HG03175 (cell line): ENCODE data around the gene ZSCAN5C.
"Not testable (repeated sequence)": the region's sequence is repeated elsewhere in the genome, so short reads cannot be mapped to it uniquely, and the experiment has no call there.

Experiments used
- ATAC-seq: cut with Tn5 transposase; IDR thresholded peaks from one replicate; pipeline ENCODE4 v1.9.1; 2021; ENCODE audit warnings: mild to moderate bottlenecking, moderate library complexity; ENCODE audit not compliant: unreplicated experiment

The ZSCAN5C gene

GRCh38 chr19:56191711-56192110 is 10.4 kb upstream of the ZSCAN5C start:
- no peak for ATAC-seq

- ATAC-seq = no peak
These were observed 8.0 kb upstream of the ZSCAN5C start for GRCh38 chr19:56193981-56194640.

- ATAC-seq = not testable (repeated sequence)
These were observed 4.4 kb upstream of the ZSCAN5C start, which contains the start of gene ZSCAN5B for GRCh38 chr19:56197646-56198045. Gene ZSCAN5B, minus strand, starts transcription at chr19:56197783. Its CDS starts 4,731 bp downstream, at chr19:56193052.

GRCh38 chr19:56199687-56200086 is 2.4 kb upstream of the ZSCAN5C start:
- no peak for ATAC-seq

GRCh38 chr19:56207581-56207980 is 5.5 kb downstream of the ZSCAN5C start:
- ATAC-seq = not testable (repeated sequence)

GRCh38 chr19:56209091-56209490 is 7.0 kb downstream of the ZSCAN5C start:
- no peak for ATAC-seq

GRCh38 chr19:56210036-56210435 is 8.0 kb downstream of the ZSCAN5C start:
- ATAC-seq = not testable (repeated sequence)

GRCh38 chr19:56211718-56212117 is 9.6 kb downstream of the ZSCAN5C start:
- ATAC-seq = no peak

GRCh38 chr19:56217039-56217949 is 15.2 kb downstream of the ZSCAN5C start:
- ATAC-seq = no peak

- ATAC-seq = no peak
These were observed 16.9 kb downstream of the ZSCAN5C start for GRCh38 chr19:56218961-56219360.

GRCh38 chr19:56221442-56221841 is 19.4 kb downstream of the ZSCAN5C start:
- ATAC-seq = not testable (repeated sequence)

- no peak for ATAC-seq
These were observed 19.8 kb downstream of the ZSCAN5C start for GRCh38 chr19:56221851-56222250.

- no peak for ATAC-seq
These were observed 20.8 kb downstream of the ZSCAN5C start for GRCh38 chr19:56222901-56223300.

GRCh38 chr19:56223481-56223880 is 21.4 kb downstream of the ZSCAN5C start:
- ATAC-seq = no peak

GRCh38 chr19:56245121-56245740 is 43.2 kb downstream of the ZSCAN5C start:
- ATAC-seq = no peak

GRCh38 chr19:56245764-56246163 is 43.7 kb downstream of the ZSCAN5C start:
- ATAC-seq = not testable (repeated sequence)

GRCh38 chr19:56248736-56249338 is 46.8 kb downstream of the ZSCAN5C start:
- not testable (repeated sequence) for ATAC-seq

GRCh38 chr19:56252699-56253422 is 50.8 kb downstream of the ZSCAN5C start:
- ATAC-seq = no peak

- no peak for ATAC-seq
These were observed 51.7 kb downstream of the ZSCAN5C start for GRCh38 chr19:56253737-56254136.

- ATAC-seq = no peak
These were observed 56.2 kb downstream of the ZSCAN5C start for GRCh38 chr19:56258272-56258671.
